ENCODE results near the gene RAD51B.

DNA sequence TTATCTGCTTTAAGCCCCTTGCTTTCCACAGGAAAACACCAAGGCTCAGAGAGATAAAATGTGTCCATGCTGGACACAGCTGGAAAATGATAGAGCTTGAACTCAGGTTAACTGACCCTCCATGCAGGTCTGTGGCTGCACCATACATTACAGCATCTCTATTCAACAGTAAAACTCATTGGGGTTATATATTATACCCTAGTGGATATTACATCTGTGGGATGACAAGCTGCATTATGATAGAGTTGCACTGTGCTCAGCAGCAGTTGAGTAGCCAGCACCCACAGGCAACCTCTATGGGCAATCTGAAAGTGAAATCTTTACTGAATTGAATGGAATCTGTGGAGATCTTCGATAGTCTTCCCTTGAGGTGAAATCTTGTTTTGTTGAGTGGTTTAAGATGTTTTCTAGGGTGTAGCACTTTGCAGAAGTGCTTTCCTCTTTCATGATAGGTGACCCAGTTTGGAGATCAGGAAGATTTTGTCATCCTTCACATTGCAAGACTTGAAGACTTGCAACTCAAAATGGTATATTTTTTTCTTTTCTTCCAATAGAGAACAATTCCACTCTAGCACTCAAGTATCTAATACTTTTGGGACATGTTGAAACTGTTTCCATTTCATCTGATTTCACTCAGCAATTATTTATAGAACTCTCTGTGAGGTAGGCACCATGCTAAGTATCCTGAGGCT is 389.2 kb downstream of the RAD51B start:
- TF ChIP-seq, protein P1, sequence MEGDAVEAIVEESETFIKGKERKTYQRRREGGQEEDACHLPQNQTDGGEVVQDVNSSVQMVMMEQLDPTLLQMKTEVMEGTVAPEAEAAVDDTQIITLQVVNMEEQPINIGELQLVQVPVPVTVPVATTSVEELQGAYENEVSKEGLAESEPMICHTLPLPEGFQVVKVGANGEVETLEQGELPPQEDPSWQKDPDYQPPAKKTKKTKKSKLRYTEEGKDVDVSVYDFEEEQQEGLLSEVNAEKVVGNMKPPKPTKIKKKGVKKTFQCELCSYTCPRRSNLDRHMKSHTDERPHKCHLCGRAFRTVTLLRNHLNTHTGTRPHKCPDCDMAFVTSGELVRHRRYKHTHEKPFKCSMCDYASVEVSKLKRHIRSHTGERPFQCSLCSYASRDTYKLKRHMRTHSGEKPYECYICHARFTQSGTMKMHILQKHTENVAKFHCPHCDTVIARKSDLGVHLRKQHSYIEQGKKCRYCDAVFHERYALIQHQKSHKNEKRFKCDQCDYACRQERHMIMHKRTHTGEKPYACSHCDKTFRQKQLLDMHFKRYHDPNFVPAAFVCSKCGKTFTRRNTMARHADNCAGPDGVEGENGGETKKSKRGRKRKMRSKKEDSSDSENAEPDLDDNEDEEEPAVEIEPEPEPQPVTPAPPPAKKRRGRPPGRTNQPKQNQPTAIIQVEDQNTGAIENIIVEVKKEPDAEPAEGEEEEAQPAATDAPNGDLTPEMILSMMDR (conservative IDR thresholded peaks at IDR 0.05; ENCODE audit: low read depth, low read length): no peak
- TF ChIP-seq EZH2 (IDR thresholded peaks at IDR 0.05; ENCODE audit: borderline replicate concordance, low read depth, low read length, poor library complexity, severe bottlenecking): no peak

Data from A673 (cell line).